GM18867 (cell line): Measurements from ENCODE around the gene COG4.

Experiments used
- ATAC-seq: cut with Tn5 transposase; IDR thresholded peaks from one replicate; pipeline ENCODE4 v1.9.1; 2021; ENCODE audit warnings: mild to moderate bottlenecking, moderate library complexity; ENCODE audit not compliant: unreplicated experiment

The COG4 gene

DNA sequence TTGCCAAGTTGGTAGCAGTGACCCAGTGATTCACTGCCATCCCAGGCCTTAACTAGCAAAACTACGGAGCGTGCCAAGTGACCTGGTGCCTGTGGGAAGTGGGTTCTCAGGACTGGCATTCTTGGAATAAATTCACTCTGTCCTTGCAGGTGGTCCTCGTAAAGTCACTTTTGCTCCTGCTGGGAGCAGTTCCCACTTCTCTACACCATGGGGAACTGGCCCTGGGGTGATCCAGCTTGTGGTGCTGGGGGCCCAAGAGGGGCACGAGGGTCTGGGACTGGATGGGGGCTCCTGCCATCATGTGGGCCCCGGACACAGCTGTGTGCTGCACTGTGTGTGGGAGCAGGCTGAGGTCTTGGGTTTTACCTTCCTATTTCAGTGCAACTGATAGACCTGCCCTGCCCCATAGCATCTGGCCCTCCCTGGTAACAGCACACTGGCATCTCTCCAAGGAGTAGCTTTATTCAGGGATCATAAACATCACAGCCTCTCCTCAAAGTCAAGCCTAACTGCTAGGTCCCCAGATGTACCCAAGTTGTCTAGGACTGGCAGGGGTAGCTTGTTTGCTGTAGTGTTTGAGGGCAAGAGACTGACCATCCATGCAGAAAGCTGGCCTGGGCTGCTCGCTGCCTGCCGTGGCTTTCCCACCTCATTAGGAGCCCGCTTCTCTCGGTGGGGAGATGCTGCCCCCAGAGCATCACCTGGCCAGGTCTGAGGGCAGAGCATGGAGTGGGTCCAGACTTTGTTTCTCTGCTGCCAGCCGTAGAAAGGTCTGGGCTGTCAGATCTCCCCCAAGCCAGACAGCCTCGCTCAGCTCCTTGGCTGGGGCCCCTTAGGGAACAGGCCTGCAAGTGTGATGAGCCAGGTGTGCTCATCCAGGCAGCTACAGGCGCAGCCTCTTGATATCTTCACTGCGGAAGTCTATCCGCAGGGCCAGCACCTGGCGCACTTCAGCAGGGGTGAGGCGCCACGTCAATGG is 42.9 kb downstream of the COG4 start:
- no peak for ATAC-seq

GRCh38 chr16:70478912-70479341 is 44.4 kb downstream of the COG4 start:
- no peak for ATAC-seq

- ATAC-seq, result no peak
These were observed 45.2 kb downstream of the COG4 start for GRCh38 chr16:70478169-70478568.

DNA sequence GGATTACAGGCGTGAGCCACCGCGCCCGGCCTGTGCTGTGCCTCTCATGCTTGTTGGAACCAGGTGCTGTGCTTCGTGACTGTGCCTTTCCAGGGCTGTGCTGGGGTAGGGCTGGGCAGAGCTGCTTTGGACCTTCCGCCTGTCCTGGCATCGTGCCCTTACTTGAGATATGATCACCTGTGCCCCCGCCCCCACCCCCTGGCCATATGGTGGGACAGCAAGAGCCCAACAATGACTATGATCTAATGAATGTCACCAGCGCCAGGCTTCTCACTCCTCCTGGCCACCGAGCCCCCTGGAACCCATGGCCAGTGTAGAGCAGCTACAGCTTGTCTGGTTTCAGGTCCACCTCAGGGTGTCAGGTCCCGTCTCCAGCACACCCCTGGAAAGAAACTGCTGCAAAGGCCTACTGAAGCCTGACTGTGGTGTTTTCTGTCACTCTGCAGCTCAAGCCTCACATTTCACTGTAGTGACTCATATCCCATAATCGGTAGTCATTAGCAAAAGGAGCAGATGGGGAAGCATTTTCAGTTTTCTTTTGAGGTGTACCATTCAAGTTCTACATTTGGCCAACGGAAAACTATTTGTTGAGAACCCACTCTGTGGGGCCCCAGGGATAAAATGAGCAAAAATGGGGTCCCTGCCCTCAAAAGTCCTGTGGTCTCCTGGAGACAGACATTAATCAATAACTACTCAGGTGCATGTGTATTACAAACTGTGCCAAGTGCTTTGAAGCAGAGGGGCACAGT is 46.9 kb downstream of the COG4 start:
- ATAC-seq, result peak; percentile 77

GRCh38 chr16:70475054-70475871 is 48.1 kb downstream of the COG4 start:
- ATAC-seq, result no peak

GRCh38 chr16:70474320-70475053 is 48.9 kb downstream of the COG4 start:
- ATAC-seq, result no peak

GRCh38 chr16:70473446-70474319 is 49.7 kb downstream of the COG4 start:
- no peak for ATAC-seq

DNA sequence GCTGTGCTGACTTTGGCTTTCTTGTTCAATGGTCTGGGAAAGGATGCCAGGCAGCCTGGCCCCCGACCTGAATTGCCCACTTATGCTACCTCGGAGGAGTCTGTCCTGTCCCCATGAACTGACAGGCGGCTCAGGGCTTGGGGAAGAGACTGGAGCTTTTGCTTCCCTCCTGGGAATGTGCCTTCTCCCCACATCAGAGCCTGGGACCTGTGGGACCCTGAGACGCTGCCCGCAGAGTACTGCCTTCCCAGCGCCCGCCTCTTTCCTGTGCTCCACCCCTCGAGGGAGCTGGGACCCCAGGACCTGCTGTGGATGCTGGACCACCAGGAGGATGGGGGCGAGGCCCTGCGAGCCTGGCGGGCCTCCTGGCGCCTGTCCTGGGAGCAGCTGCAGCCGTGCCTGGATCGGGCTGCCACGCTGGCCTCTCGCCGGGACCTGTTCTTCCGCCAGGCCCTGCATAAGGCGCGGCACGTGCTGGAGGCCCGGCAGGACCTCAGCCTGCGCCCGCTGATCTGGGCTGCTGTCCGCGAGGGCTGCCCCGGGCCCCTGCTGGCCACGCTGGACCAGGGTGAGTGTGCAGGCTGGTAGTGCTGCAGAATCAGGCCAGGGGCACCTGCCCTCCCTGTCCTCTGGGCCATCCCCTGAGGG is 50.4 kb downstream of the COG4 start:
- no peak for ATAC-seq

DNA sequence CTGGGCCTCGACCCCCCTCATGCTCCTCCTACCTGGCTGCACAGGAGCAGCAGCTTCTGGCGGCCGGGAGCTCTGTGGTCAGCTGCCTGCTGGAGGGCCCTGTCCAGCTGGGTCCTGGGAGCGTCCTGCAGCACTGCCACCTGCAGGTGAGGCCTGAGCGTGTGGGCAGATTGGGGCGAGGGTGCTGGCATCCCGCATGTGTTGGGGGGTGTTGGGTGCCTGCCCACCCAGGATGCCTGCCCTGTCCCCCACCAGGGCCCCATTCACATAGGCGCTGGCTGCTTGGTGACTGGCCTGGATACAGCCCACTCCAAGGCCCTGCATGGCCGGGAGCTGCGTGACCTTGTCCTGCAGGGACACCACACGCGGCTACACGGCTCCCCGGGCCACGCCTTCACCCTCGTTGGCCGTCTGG is 52.4 kb downstream of the COG4 start:
- no peak for ATAC-seq

DNA sequence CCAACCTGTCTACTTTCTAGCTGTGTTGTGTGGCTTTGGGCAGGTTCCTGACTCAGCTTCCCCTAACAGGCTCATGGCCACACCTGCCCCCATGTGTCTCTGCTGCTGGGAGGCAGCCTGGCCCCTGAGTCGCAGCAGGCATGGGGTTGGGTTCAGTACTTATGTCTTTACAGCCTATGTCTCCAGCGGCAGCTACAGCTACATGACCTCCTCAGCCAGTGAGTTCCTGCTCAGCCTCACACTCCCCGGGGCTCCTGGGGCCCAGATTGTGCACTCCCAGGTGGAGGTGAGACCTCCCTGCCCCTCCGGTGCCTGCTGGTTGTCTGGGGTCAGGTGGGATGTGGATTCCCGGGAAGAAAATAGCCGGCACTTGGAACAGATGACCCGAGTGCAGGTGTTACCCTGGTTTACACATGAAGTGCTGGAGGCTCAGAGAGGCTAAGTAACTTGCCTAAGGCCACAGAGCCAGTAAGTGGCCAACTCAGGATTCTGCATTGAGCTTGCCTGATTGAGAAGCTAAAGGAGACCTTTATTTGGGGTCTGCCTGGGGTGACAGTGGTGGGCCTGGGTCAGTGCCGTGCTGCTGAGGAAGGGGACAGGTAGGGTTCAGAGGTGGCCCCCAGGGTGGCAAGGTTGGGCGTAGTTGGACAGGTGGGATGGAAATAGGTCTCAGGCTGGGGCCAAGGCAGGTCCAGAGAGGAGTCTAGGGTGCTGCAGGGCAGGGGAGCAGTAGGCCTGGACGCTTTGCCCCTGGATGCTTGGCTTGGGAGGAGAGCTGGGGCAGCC is 53.0 kb downstream of the COG4 start:
- ATAC-seq, result no peak

- ATAC-seq, result no peak
These were observed 54.4 kb downstream of the COG4 start for GRCh38 chr16:70468776-70469525.

DNA sequence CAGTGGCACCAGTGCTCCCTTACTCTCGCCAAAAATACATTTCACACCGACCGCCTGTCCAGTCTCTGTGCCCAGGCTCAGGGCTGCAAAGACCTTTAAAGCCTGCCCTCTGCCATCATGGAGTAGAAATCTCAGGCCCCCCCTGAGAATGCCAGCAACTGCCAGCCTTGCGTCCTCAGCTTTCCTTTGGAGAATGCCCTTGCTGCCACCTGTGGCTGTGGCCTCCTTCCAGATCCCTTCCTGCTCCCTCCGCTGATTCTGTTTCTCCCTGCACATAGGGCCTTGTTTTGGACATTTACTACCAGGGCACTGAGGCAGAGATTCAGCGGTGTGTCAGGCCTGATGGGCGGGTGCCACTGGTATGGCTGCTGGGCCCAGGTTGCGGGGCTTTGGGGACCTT is 55.7 kb downstream of the COG4 start:
- ATAC-seq, result no peak

- no peak for ATAC-seq
These were observed 56.2 kb downstream of the COG4 start for GRCh38 chr16:70467113-70467512.

DNA sequence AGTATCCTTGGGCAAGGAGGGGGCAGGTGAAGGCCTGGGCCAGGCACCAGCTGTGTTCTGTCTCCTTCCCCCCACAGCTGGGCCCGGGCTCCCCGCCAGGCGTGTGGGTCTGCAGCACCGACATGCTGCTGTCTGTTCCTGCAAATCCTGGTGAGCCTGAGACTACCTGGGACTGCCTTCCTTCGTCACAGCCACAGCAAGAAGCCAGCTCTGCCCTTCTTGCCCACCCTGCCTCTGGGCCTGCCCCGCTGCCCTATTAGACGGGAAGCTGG is 56.6 kb downstream of the COG4 start:
- ATAC-seq, result no peak

GRCh38 chr16:70465999-70466804 is 57.2 kb downstream of the COG4 start:
- no peak for ATAC-seq

DNA sequence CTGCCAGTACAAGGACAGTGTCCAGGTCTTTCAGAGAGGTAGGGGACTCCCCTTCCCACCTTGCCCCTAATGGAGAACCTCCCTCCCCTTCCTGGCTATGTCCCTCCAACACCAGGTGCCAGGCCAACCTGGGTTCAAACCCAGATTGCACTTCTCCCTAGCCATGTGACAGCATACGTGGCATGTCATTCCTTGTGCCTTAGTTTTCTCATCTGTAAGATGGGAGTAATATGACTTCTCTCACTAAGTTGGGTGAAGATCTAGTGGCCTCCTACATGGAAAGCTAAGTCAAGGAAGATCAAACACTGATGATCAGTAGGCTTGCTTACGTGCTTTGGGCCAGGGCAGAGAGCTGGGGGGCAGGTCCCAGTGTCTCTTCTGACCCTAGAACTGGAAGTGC is 60.1 kb downstream of the COG4 start:
- no peak for ATAC-seq

- no peak for ATAC-seq
These were observed 62.6 kb downstream of the COG4 start for GRCh38 chr16:70460737-70461261.
